GM19043 (cell line): ENCODE results near the gene CT47C1.
A peak's percentile ranks its signal among the peaks of the same experiment; 100 is the strongest.

Experiments used
- ATAC-seq: cut with Tn5 transposase; IDR thresholded peaks from one replicate; pipeline ENCODE4 v1.9.1; 2021; ENCODE audit warnings: low read depth; ENCODE audit not compliant: unreplicated experiment

Gene CT47C1

DNA sequence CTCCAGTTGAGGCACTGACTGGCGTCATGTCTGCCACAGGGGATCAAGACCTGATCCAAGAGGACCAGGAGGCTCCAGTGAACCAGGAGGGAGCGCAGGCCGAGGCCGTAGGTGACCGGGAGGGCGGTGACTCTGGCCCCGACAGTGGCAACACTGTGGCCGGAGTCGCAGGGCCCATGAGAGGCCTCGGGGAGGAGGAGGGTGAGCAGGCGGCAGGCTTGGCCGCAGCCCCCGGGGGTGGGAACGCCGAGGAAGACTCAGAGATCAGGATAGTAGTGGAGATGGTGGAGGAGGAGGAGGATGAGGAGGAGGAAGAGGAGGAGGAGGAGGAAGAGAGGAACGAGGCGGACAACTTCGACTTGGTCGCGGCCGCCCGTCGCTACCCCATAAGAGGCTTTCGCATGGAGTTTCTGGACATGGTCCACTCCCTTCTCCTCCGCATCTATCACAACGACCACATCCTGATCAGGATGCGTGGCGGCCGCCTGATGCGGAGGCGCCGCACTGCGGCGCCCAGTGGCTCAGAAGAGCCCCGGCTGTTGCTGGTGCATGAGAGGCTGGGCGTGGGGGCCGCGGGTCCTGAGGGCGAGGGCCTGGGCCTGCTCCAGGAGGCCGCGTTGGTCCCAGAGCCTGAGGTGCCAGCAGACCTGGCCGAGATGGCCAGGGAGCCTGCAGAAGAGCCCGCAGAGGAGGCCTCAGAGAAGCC, 560 bp downstream of the CT47C1 start:
- no peak for ATAC-seq

DNA sequence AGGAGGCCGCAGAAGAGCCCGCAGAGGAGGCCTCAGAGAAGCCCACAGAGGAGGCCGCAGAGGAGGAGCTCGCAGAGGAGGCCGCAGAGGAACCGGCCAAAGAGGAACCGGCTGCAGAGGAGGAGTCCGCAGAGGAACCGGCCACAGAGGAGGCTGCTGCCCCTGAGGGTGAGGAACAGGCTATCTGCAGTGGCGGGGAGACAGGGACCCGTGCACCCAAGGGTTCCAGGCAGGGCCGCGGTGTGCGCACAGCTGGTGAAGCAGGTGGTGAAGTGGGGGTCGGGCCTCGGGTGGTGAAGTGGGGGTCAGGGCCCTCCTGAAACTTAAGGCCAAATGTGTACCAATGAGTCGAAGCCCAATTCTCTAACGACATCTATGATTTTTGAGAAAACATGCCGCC, 1.1 kb downstream of the CT47C1 start:
- no peak for ATAC-seq

DNA sequence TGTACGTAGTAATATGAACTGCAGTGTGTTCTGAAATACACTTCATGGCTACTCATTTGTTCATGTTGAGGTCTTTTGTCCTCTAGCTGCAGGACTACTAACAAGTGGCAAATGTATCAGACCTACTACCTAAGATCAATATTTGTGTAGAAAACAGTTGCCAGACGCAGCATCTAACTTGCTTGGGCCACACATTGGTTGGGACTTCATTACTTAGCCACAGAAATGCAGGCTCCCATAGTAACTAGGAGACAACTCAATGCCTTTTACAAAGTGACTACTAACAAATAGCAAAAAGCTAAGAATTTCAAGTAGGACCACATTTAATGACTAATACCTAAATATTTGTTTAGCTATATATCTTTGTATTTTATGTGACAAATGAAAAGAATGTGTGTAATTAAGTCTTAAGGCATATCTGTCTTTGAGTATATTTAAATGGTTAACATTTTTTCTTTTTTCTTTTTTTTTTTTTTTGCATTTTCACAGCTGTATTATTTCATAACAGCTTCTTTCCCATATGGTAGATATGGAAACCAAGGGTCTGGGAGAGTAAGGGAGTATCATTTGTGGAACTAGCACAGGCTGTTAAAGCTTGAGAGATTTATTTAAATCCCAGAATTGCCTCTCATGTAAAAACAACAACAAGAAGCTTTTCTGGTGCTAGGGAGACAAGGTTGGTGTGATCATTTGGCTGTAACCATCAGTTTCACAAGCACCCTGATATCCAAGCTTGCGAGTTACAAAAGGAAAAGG, 2.7 kb downstream of the CT47C1 start:
- ATAC-seq = no peak

DNA sequence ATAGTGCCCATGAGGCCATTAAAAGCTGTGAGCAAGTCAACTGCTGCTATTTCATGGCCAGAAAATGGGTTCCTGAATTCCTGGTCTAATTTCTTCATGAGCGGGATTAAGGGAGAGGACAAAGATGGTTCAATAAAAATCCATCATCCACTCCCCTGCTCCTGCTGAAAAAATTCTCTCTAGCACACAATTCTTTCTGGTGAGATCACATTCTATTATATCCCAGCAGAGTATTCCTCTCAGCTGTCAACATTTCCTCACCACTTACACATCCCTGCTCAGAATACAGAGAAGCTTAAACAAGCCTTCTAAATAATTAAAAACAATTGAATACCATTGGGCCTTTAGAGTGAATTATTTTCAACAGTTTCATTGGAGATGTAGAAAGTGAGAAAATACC, 9.5 kb downstream of the CT47C1 start:
- ATAC-seq = no peak

DNA sequence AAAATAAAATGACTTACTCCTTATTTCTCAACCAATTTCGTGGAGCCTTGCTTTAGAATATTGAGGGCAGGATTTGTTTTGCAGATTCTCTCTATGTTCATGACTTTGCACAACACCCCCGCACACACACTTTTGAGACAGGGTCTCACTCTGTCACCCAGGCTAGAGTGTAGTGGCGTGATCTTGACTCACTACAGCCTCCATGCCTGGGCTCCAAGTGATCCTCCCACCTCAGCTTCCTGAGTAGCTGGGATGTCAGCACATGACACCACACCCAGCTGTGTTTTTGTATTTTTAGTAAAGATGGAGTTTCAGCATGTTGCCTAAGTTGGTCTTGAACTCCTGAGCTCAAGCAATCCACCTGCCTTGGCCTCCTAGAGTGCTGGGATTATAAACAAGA, 12.0 kb downstream of the CT47C1 start:
- no peak for ATAC-seq

DNA sequence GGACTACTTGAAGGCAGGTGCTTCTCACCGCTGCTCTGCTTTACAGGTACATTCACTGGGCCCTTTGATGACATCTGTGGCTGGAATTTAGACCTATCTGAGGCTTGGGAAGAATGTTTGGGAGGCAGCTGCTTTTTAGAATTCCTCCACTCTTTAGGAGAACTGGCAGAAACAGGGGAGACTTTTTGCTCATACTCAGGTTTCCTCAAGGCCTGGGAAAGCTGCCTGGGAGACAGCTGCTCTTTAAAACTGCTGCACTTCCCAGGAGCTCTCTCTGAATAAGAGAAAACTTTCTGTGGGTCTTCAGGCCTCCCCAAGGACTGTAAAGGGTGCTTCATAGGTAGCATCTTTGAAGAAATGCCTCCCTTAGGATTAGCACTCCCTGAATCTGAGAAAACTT, 14.3 kb downstream of the CT47C1 start:
- ATAC-seq = no peak

DNA sequence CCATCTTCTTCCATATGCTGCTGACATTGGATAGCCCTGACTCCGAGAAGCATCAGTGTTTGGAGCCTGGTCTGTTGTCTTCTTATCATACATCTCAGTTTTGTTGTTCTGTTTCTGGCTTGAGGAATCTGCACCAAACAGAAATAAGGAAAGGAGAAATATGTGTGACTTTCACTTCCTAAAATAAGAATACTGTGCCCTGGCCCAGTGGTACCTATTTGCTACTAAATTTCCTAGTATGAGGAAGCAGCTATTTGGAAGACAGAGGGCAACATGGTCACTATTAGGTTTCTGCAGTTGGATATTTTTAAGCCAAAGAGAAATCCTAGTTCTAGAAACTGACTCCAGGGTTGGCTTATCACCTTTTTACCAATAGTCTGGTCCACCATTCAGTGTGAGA, 16.8 kb downstream of the CT47C1 start:
- ATAC-seq = no peak

DNA sequence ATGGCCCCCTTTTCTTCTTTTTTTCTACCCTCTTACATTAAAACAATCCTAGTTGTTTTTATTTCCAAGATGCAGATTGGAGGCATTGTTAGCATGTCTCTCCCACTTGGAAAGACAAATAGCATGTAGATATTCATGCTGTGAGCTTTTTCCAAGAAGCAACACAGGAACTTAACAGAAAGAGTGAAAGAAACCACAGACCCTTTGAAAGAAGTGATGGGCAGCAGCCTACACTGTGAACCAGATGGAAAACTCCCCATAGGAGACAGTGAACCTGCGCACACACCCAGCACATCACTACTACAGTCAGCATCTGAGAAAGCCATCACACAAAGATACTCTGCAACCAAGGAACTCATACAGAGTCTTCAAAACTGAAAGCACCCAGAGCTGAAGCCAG, 17.8 kb downstream of the CT47C1 start:
- no peak for ATAC-seq

DNA sequence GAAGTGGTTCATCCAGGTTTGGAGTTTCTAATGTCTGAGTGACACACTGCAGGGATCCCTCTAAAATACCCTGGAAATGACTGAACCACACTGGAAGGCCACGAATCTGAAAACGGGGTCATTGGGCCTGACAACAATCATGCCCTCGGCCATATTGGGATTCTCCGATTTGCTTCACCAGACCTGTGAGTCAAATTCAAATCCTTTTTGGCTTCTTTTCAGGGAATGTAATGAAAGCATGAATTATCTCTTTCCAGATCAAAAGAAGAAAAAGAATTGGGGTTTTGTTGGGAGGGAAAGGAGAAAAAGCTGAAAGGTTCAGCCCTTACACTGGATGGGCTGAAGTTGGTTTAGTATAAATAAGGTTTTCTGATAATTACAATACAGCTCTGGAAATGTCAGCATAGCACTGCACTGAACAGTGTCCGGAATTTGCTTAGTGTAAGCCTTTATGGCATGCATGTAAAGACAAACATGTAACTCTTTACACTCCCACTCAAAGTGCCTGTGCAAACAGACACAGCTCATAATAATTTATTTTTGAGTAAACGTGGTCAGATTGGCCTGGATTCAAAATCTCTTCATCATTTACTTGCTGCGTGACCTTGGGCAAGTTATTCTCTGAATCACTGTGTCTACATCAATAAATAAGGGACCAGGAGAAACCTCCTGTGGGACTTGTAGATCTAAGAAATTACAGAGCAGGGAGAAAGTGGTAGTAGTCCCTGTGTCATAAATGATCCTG, 21.4 kb downstream of the CT47C1 start:
- ATAC-seq = no peak

DNA sequence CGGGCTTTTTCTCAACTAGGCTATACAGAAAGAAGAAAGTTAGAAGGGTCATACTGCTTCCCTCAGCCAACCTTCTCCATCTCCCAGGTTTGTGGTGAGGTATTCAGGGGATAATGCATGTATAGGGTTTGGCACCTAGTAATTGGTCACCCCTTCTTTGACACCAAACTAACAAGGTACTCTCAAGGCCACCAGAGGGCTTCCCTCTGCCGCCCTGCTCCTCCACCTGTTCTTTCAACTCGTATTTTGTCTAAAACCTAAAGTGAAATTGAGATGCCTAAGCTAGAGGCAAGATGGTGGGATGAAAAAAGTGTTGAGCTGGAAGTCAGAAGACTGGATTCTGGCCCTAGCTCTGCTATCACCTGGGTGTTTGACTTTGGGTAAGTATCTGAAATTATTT, 22.0 kb downstream of the CT47C1 start:
- ATAC-seq = no peak

DNA sequence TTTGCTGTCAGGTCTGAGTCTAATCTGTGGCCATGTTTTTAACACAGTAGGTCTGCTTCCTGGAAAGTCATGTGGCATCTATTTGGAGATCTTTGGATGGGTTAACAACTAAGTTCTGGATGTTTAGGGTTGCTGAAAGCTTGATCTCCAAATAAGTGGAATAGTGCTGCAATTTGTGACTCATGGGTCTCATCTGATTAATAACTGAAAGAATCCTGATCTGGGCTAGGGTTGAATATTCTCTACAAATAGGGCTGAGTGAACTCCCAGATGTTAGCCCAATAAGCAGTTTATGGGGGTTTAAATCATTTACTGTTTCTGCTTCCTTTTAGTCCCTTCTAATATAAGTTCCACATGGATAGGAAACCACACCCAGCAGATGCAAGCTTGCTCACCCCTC, 23.1 kb downstream of the CT47C1 start:
- no peak for ATAC-seq

DNA sequence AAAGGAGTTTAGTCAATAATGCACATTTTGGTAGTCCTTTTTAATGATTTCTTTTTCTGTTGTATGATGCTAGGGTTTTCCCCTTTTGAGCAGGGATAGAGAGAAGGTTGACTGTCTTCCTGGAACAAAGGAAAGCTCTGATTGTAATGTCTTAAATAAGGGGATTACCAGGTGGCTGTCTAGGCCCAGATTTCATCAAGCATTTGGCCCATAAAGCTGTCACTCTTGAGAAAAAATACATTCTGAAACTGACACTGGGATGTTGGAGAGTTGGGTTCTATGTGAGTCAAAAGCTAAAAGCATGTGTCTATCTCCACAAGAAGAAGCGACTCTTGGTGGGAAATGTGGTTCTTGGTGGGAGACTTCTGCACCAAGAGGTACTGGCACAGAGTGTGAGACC, 28.4 kb downstream of the CT47C1 start:
- ATAC-seq = no peak

DNA sequence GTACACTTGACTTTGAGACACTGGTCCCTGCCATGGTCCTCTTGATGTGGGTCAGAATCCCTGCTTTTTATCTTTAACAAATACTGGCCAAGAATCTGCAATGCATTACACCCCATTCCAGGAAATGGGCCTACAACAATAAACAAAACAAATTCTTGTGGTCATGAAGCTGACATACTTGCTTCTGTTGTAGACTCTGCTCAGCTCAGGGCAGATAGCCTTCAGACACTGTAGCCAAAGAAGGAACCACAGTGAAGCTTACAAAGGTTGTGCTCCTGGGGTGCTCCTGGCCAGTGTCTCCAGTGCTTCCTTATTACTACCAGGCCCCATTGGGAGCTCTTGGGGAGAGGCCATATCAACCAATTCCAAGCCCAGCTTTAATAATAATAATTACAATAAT, 33.0 kb downstream of the CT47C1 start:
- no peak for ATAC-seq

DNA sequence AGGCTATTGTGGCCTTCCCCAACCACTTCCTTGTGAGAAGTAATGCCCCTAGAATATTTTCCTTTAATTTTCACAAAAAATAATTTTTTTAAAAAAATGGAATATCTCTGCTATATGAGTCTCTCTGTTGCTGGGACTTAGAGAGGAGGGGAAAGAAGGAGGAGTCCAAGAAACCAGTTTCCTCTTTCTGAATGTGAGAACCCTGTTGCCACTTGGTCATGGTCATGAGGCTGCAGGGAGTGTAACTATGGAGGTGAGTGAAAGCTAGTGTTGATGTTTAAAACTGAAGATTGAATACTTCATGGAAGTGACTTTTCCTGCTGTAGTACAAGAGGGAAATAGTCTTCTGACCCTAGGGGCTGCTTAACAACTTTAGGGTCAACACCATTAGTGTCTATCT, 34.4 kb downstream of the CT47C1 start:
- no peak for ATAC-seq

DNA sequence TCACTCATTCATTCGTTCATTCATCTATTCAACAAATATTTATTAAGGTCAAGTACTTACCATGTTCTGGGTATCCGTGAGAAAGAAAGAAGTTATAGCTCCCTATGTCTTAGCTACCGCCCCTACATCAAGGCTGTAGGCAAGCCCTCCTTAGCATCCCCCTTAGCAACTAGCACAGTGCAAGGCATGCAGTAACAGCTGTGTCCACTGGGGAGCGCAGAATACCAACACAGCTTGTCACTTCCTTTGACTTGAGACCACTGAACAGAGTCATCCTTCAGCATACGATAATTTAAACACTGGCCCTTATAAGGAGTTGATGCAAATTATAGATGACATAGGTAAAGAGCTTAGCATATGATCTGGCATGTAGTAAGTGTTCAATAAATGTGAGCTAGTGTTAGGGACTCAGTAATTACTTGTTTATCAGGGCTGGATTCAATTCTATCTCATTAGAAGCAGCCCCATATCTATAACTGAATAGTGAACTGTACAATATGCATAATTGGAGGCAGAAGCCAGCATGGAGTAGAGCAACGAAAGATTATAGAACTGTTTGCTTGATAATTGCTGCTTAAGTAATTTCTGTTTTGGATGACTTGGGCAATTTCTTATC, 46.1 kb downstream of the CT47C1 start:
- ATAC-seq = peak; percentile 64

DNA sequence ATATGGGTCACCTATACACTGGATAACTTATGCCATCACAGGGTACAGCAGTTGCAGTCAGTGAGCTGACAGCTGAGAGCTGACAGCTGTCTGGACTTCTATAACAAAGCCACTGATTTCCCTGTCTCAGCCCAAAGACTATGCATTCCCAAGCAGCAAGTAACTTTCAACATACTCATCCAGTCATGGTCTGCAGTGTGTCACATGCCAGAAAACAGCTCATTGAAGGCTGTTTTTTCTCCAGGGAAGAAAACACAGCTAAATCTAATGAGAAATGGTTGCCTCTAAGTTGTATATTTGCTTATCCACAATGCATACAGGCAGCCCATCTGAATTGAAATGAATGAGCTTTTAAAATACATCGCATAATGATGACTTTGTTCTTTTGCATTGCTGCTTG, 48.5 kb downstream of the CT47C1 start:
- ATAC-seq = no peak
